Measurements from ENCODE around the gene COG5. TPM values are rescaled to one million over a fixed set of nuclear protein-coding genes. Genes with fewer than 3 reads are reported as not detected.

Gene COG5
- total RNA-seq, 1 experiment from 2014 or later, result 20.2 TPM

DNA sequence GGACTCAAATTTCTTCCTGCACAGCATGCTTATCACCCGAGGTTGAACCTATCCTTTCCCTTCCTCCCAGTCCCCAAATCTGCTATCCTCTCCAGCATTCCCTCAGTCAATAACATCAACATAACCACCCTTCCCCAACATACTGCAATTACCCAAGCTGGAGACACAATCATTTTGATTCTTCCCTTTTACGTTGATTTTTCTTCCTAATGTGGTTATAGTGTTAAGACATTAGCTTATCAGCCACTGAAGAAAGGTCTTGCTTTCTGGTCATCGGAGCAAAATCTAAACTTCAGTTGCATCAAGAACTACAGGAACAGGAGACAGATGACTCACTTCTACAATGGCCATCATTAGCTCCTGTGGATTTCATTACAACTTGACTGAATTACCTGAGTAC lies 398.4 kb downstream of the COG5 start:
- DNase-seq, result no peak
- Histone ChIP-seq H3K79me2 (ENCODE audit: insufficient read depth, low read length) (no peaks in the 10 kb centered on the region), H3K79me1 (ENCODE audit: insufficient read depth, low read depth, low read length, poor library complexity, severe bottlenecking) (no peaks in the 10 kb centered on the region), H3T11ph (ENCODE audit: low read length) (no peak overlapping the region), H3K4me1 (ENCODE audit: insufficient read depth, low read length) (no peaks in the 10 kb centered on the region), H2BK12ac (ENCODE audit: insufficient read length, low read depth, low read length) (no peak overlapping the region), H3K56ac (ENCODE audit: insufficient read length, low read depth, low read length) (no peak overlapping the region), H3K23ac (ENCODE audit: insufficient read length, low read depth, low read length) (no peak overlapping the region), H3K18ac (ENCODE audit: insufficient read length, low read depth, low read length) (no peak overlapping the region), H3K4ac (ENCODE audit: low read depth, low read length) (no peak overlapping the region), H2AFZ (ENCODE audit: low read length) (no peak overlapping the region), H4K8ac (replicated peaks; ENCODE audit: insufficient read length, low read depth, low read length) (no peak overlapping the region), H2BK15ac (ENCODE audit: low read depth, low read length) (no peak overlapping the region), H4K20me1 (ENCODE audit: control insufficient read depth, insufficient read depth, insufficient read length) (no peaks in the 10 kb centered on the region), H3K23me2 (ENCODE audit: insufficient read length, low read depth, low read length, poor library complexity, severe bottlenecking) (peaks cover 5% of the 10 kb centered on the region), H3K14ac (ENCODE audit: insufficient read depth, low read length) (no peak overlapping the region), H2BK5ac (ENCODE audit: insufficient read length, low read length) (no peak overlapping the region), H3K27me3 (ENCODE audit: insufficient read depth, low read length) (no peaks in the 10 kb centered on the region), H3K27ac (ENCODE audit: insufficient read length, low read depth, low read length) (no peak overlapping the region), H2BK120ac (ENCODE audit: low read depth, low read length, poor library complexity, severe bottlenecking) (no peak overlapping the region), H2BK20ac (ENCODE audit: low read depth, low read length, poor library complexity, severe bottlenecking) (no peak overlapping the region), H4K5ac (ENCODE audit: insufficient read length, low read depth, low read length) (no peak overlapping the region), H3K4me2 (ENCODE audit: insufficient read depth, insufficient read length, low read length) (no peak overlapping the region), H4K91ac (ENCODE audit: insufficient read length, low read depth, low read length) (no peak overlapping the region), H3K9ac (ENCODE audit: extremely low read depth, insufficient read length, low read length) (no peak overlapping the region), H2AK5ac (ENCODE audit: insufficient read length, low read length) (no peak overlapping the region), H3K9me3 (ENCODE audit: control insufficient read depth, low read depth, low read length) (no peaks in the 10 kb centered on the region)
- Mint-ChIP-seq H3K4me1 (peaks cover 20 to 23% of the 10 kb centered on the region in 2 experiments), H3K27me3 (ENCODE audit: low read depth) (no peaks in the 10 kb centered on the region; the same call in 1 of the 2 replicates), H3K27ac (no peak overlapping the region; a peak in 2 of 7 replicates), H3K9me3 (peaks cover 0 to 3% of the 10 kb centered on the region in 2 experiments; a peak in 2 of 5 replicates), H3K4me3 (no peak overlapping the region), H3K36me3 (ENCODE audit: insufficient read depth in 1 of 3, low read depth in 3 of 3) (no peaks in the 10 kb centered on the region)
- WGBS (ENCODE audit: extremely low coverage, insufficient read length, low lambda C conversion rate), result no CpG with 5 or more reads among the region's 3 CpGs
- TF ChIP-seq, protein P1, sequence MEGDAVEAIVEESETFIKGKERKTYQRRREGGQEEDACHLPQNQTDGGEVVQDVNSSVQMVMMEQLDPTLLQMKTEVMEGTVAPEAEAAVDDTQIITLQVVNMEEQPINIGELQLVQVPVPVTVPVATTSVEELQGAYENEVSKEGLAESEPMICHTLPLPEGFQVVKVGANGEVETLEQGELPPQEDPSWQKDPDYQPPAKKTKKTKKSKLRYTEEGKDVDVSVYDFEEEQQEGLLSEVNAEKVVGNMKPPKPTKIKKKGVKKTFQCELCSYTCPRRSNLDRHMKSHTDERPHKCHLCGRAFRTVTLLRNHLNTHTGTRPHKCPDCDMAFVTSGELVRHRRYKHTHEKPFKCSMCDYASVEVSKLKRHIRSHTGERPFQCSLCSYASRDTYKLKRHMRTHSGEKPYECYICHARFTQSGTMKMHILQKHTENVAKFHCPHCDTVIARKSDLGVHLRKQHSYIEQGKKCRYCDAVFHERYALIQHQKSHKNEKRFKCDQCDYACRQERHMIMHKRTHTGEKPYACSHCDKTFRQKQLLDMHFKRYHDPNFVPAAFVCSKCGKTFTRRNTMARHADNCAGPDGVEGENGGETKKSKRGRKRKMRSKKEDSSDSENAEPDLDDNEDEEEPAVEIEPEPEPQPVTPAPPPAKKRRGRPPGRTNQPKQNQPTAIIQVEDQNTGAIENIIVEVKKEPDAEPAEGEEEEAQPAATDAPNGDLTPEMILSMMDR (conservative IDR thresholded peaks at IDR 0.05), result no peak

All from H9 (cell line).